ENCODE measurements around the gene FARP2.

- no peak for TF ChIP-seq CTCF (IDR thresholded peaks at IDR 0.05)
- no peak for TF ChIP-seq MXI1 (IDR thresholded peaks at IDR 0.05; ENCODE audit: low read depth, low read length)
- TF ChIP-seq TEAD4 (IDR thresholded peaks at IDR 0.05; ENCODE audit: borderline replicate concordance, insufficient read depth), result no peak
- no peak for TF ChIP-seq RXRA (IDR thresholded peaks at IDR 0.05; ENCODE audit: borderline replicate concordance, low read depth)
- TF ChIP-seq YY1 (IDR thresholded peaks at IDR 0.05; ENCODE audit: low read depth), result no peak
- no peak for TF ChIP-seq REST (IDR thresholded peaks at IDR 0.05; ENCODE audit: low read depth, low read length)
- no peak for TF ChIP-seq ZBTB33 (IDR thresholded peaks at IDR 0.05; ENCODE audit: borderline replicate concordance, low read depth)
- no peak for TF ChIP-seq NRF1 (IDR thresholded peaks at IDR 0.05; ENCODE audit: low read depth, low read length)
- TF ChIP-seq POLR2AphosphoS5 (IDR thresholded peaks at IDR 0.05; ENCODE audit: low read depth, low read length), result no peak
Measured at GRCh38 chr2:241381872-241382271, 25.8 kb downstream of the FARP2 start.
